Measurements from ENCODE around the gene MAOB.

DNA sequence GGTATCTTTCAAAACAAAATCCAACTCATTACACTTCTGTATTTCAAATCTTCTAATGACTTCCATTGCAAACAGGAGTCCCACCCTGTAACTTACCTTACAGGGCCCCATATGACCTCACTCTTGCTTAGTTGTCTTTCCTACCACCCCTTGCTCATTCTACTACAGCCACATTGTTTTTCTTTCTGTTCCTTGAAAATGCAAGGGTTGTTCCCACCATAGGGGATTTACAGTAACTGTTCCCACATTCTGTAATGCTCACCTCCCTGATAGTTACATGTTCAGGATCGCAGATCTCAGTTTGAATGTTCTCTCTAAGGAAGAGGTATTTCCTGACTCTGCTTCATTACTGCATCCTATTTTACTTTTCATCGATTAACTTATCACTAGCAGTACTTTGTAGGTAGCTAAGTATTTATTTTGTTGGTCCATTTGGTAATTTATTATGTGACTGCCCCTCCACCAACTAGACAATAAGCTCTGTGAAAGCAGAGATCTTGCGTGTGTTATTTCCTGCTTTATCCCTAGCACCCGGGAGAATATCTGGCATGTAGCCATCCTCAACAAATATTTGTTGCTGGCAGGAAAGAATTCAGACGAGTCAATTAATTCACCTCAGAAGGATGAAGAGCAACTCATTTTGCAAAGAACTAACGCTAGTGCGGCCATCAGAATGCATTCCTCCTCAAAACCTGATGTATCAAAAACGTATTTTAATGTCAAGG is 21.4 kb downstream of the MAOB start:
- TF ChIP-seq CTCF (conservative IDR thresholded peaks at IDR 0.05; ENCODE audit: low read length) (no peak), EZH2phosphoT487 (IDR thresholded peaks at IDR 0.05; ENCODE audit: borderline replicate concordance) (no peak)

All from Loucy (cell line).